GM12872 (cell line): ENCODE results near the gene ISM1.

Experiments used
- CTCF ChIP-seq: IDR thresholded peaks from 3 replicates; pipeline ENCODE4 v1.5.1; 2011; ENCODE audit warnings: low read depth, mild to moderate bottlenecking, low read length, moderate library complexity; ENCODE audit not compliant: insufficient read depth

ISM1 gene

DNA sequence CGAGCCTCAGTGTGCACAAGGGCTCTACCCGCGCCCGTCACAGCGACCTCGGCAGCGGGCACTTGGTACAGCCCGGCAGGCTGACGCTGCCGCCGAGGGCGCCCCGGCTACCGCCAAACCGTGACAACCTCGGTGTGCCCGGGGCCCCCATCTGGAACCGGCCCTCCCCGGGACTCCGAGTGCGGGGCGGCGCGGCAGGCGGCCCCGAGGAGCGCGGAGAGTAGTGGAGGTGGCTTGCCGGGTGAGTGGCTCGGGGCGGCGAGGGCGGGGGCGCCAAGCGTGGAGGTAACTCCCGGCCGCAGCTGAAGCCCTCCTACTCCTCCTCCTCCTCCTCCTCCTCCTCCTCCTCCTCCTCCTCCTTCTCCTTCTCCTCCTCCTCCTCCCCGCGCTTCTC lies at the start of gene ISM1:
TSS of gene ISM1 (plus strand) at position 371 of the 394 bp plus-strand sequence. CDS start 503 bp downstream, outside the sequence.
- no peak for TF ChIP-seq CTCF

DNA sequence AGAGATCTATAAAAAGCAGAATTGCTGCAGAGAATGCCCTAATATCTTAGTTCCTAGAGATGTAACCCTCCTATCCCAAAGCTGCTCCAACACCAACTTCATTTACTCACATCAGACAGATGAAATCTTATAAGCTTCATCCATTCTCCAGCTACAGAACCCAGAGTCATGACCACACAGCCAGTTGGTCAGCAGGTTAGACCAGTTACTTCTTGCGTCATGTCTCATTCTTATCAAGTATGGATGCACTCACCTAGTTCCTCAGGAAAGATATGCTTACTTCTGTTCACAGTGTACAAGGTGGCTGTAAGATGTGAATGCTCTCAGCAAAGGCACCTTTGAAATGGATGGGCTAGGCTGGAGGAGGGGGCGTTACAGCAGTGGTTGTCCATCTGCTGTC lies 47.9 kb upstream of the ISM1 start:
- TF ChIP-seq CTCF = no peak

DNA sequence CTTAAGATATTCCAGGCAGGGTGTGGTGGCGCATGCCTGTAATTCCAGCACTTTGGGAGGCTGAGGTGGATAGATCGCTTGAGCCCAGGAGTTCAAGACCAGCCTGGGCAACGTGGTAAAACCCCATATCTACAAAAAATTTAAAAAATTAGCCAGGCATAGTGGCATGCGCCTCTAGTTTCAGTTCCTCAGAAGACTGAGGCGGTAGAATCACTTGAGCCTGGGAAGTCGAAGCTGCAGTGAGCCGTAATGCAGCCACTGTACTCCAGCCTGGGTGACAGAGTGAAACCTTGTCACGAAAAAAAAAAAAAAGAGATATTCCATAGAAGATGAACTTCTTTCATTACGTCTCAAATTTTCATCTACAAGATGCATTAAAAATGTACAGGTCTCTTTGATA lies 46.7 kb upstream of the ISM1 start:
- no peak for TF ChIP-seq CTCF

DNA sequence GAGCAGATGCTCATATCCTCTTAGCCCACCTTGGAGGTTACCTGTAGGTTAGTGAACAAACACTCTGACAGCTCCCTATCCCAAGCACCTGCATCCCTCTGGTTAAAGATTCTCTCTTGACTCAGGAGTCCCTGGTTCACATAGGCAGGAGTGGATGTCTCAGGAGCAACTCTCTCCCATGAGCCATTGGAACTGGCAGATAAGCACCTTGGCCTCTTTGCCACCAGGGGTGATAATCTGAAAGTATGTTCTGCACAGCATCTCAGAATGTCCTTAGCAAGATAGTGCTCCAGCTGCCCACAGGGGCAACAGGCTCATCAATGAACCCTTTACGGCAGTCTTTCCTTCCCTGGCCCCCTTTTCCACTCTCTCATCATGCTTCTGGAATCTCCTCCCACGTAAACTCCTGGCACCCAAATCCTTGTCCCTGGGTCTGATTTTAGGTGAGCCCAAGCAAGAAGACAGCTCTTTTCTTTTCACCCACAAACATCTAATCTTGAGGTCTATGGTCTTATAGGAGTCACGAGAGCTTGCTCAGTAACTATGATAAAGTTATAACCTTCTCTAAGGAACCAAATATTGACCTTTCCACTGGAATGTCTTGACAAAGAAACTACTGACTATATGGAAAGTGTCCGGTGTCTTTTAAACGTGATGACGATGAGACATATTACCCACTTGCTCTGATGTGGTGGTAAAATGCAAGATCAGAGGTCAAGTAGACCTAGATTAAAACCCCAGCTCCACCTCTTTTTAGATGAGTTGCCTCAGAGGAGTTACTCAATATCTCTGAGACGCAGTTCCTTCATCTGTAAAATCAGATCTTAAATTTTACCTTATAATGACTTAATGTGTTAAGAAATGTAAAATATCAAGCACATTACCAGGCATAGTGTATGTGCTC lies 39.8 kb upstream of the ISM1 start:
- no peak for TF ChIP-seq CTCF

DNA sequence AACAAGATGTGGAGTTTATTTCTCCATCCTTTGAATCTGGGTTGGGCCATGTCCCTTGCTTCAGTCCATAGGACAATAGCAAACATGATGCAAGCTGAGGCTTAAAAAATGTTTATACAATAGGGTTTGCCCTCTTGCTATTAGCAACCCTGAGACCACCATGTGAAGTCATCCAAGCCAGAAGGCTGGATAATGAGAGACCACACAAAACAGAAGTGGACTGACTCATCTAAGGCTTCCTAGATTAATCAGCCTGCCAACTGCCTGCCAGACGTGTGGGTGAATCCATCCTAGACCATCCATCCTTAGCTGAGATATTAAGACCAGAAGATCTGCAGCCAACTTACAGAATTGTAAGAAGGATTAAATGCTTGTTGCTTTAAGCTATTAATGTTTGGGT lies 38.1 kb upstream of the ISM1 start:
- TF ChIP-seq CTCF = no peak

DNA sequence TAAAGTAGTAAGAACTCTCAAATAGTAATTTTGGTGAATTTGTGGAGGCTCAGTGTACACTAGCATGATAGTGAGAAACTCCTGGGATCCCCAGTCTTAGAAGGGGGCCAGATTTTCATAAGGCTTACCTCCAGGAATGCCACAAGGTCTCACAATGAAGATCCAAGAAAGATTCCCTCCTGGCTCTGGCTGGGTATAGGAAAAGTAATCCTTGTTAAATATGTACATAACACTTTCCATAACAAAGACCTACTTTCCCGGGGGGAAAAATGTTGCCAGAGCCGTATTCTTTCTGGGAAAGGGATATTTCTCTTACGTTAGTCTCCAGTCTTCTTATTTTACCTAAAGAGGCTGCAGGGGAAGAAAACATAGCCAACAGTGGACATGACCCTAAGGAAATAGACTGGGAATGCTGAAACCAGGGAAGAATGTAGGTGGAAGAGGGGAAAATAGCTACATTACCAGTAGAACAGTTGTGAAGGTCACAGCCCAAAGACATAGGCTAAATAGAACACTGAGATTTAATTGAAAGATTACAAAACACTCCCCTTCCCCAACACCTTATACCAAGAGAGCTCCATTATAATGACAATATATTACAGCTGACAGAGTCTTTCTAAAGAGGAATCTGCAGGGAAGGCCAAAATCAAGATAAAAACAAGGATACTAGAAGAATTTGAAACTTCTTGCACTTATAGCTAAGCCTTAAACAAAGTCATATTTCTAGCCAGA lies 34.9 kb upstream of the ISM1 start:
- TF ChIP-seq CTCF = no peak

GRCh38 chr20:13187899-13188298 lies 33.2 kb upstream of the ISM1 start:
- TF ChIP-seq CTCF = no peak
